Coronary artery (tissue), 2 donors: Measurements from ENCODE around the gene SLBP.
A peak's percentile ranks its signal among the peaks of the same experiment; 100 is the strongest.

Experiments
- DNase-seq: peaks from one replicate; pipeline ENCODE4 v3.0.0-alpha.2; 2017; ENCODE audit warnings: low spot score
- H3K27ac ChIP-seq, 2 donors: fragments of 200-600 bp; sonication (generic); one replicate each; pipeline ENCODE4 v1.5.1; 2016 to 2019
- H3K4me3 ChIP-seq: fragments of 200-600 bp; sonication (generic); 2 replicates; pipeline ENCODE4 v1.5.1; 2016; ENCODE audit warnings: mild to moderate bottlenecking, moderate library complexity
- CTCF ChIP-seq: fragments of 200-600 bp; sonication (generic); IDR thresholded peaks from one replicate; pipeline ENCODE4 v1.5.1; 2019; ENCODE audit warnings: antibody characterized with exemption

The SLBP gene

GRCh38 chr4:1748465-1748995, 36.4 kb upstream of the SLBP start:
- Histone ChIP-seq H3K4me3 (no peak overlapping the region), H3K27ac (no peak overlapping the region)
- no peak for DNase-seq
- TF ChIP-seq CTCF: peak; percentile 18

- Histone ChIP-seq H3K27ac (no peak overlapping the region), H3K4me3 (no peak overlapping the region)
- DNase-seq: no peak
- TF ChIP-seq CTCF: no peak
Measured at GRCh38 chr4:1747603-1747967, 35.5 kb upstream of the SLBP start.

- no peak for TF ChIP-seq CTCF
- no peak for DNase-seq
- no peak overlapping the region for H3K27ac ChIP-seq
- no peak overlapping the region for H3K4me3 ChIP-seq
Measured at GRCh38 chr4:1746919-1747602, 34.9 kb upstream of the SLBP start.

GRCh38 chr4:1746265-1746691, 34.2 kb upstream of the SLBP start:
- no peak for DNase-seq
- no peak overlapping the region for H3K4me3 ChIP-seq
- peak; percentile 55 for TF ChIP-seq CTCF
- no peak overlapping the region for H3K27ac ChIP-seq

GRCh38 chr4:1745697-1746096, 33.6 kb upstream of the SLBP start:
- no peak for DNase-seq
- no peak for TF ChIP-seq CTCF
- H3K27ac ChIP-seq: no peak overlapping the region
- no peak overlapping the region for H3K4me3 ChIP-seq

GRCh38 chr4:1745165-1745564, 33.0 kb upstream of the SLBP start:
- Histone ChIP-seq H3K27ac (no peak overlapping the region), H3K4me3 (no peak overlapping the region)
- TF ChIP-seq CTCF: no peak
- DNase-seq: no peak

- DNase-seq: no peak
- no peak overlapping the region for H3K4me3 ChIP-seq
- no peak for TF ChIP-seq CTCF
Measured at GRCh38 chr4:1744552-1744951, 32.4 kb upstream of the SLBP start.

More at GRCh38 chr4:1744552-1744951, 32.4 kb upstream of the SLBP start:
- H3K27ac ChIP-seq: no peak overlapping the region
